Cardiac fibroblast (primary cell): ENCODE data around the gene FAM47E.

Experiments
- DNase-seq, 2 donors: peaks; one replicate each; pipeline versions ENCODE4 v3.0.0 to v3.0.0-alpha.2; 2010; ENCODE audit warnings: low read depth in 2 of 2
- H3K4me3 ChIP-seq, 2 donors: replicated peaks in 1 of 2; 1 replicate in 1 of 2; 2 replicates in 1 of 2; pipeline ENCODE4 v1.5.1; 2011; ENCODE audit warnings: low read depth in 2 of 2, low read length in 2 of 2, mild to moderate bottlenecking in 2 of 2, moderate library complexity in 1 of 2
- TF ChIP-seq, protein P1 (sequence below): IDR thresholded peaks from one replicate; pipeline ENCODE4 v1.5.1; 2011; ENCODE audit warnings: low read depth, mild to moderate bottlenecking, low read length, inconsistent platforms

FAM47E gene

DNA sequence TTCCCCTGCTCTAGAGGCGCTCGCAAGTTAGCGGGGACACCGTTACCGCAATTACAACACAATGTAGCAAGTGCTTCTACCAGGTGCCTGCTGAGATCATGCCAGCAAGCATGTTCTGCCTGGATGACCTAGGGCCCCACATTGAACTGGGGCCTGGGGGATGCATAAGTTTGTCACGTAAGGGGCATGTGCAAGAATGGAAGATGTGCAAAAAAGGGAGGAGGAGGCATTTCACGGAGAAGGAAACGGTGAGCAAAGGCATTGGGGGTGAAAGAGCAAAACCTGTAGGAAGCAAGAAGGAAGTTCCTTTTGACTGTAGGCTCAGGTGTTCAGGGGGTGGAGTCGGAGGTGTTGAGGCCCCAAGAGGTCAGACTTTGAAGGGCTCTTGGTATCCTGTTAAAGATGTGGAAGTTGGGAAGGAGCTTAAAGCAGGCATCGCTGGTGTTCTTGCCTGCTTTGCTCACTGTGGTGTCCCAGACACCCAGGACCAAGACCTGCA is 37.3 kb upstream of the FAM47E start:
- DNase-seq = no peak
- TF ChIP-seq, protein P1, sequence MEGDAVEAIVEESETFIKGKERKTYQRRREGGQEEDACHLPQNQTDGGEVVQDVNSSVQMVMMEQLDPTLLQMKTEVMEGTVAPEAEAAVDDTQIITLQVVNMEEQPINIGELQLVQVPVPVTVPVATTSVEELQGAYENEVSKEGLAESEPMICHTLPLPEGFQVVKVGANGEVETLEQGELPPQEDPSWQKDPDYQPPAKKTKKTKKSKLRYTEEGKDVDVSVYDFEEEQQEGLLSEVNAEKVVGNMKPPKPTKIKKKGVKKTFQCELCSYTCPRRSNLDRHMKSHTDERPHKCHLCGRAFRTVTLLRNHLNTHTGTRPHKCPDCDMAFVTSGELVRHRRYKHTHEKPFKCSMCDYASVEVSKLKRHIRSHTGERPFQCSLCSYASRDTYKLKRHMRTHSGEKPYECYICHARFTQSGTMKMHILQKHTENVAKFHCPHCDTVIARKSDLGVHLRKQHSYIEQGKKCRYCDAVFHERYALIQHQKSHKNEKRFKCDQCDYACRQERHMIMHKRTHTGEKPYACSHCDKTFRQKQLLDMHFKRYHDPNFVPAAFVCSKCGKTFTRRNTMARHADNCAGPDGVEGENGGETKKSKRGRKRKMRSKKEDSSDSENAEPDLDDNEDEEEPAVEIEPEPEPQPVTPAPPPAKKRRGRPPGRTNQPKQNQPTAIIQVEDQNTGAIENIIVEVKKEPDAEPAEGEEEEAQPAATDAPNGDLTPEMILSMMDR = no peak
- H3K4me3 ChIP-seq = peak overlapping the region; percentile 50 to 84

DNA sequence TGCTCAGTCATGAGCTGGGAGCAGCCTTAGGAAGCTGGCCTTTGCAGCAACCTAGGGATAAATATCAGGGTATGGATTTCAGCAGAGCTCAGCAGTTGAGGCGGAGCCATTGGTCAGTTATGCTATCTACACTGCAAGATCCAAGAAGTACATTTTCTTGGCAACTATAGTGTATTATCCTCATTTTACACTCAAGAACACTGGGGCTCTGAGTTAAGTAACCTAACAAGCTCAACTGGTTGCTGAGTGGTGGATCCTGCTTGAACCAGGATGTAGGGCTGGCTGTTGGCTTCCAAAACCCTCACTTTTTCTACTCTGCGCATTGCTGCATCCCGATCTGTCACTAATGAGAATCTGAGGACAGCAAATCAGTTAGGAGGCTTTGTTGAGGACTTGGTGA is 36.4 kb upstream of the FAM47E start:
- no peak overlapping the region for H3K4me3 ChIP-seq
- peak in 1 of 2 donors; percentile 51 for DNase-seq
- TF ChIP-seq, protein P1 = no peak

DNA sequence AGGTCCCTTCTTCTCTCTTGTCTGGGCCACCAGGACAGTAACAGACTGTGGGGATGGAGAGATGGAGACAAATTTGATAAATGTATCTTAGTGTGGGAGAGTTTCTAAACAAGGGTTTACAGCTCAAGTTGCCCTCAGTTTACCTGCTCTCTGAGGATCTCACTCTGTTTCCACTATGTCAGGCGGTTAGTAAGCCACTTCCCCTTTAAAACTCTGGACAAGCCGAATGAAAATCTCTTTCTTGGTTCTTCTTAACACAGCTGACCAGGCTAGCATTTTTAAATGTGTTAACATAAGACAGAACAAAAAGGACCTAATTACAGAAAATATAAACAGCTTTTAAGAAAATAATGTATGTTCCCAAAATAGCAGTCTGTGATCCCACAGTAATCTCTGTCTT is 35.0 kb upstream of the FAM47E start:
- no peak overlapping the region for H3K4me3 ChIP-seq
- TF ChIP-seq, protein P1 = no peak
- DNase-seq = no peak

DNA sequence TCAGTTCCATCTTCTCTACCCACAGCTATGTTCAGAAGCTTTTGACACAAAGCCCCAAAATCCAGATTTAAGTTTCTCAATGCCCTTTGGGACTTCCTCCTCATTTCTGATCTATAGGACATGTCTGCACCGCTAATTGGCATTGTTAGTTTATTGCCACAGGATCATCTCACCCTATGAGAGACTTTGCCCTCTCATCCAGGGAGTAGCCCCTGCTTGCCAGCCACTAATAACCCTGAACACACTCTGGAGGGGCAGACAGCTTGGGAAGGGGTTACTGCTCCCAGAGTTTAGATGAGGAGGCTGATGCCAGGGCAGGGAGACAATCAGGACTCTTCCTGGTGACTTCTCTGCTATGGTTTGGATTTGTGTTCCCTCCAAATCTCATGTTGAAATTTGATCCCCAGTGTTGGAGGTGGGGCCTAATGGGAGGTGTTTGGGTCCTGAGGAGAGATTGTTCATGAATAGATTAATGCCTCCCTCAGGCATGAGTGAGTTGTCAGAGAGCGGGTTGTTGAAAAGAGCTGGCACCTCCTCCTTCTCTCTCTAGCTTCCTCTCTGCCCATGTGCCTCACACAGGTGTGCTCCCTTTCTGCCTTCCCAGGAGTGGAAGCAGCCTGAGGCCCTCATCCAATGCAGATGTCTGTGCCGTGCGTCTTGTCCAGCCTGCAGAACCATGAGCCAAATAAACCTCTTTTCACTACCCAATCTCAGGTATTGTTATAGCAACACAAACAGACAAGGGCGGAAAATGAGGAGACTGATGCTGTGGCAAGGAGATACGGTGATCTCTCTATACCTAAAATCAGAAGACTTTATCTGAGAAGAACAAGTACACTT is 34.3 kb upstream of the FAM47E start:
- TF ChIP-seq, protein P1 = no peak
- DNase-seq = no peak
- H3K4me3 ChIP-seq = no peak overlapping the region

DNA sequence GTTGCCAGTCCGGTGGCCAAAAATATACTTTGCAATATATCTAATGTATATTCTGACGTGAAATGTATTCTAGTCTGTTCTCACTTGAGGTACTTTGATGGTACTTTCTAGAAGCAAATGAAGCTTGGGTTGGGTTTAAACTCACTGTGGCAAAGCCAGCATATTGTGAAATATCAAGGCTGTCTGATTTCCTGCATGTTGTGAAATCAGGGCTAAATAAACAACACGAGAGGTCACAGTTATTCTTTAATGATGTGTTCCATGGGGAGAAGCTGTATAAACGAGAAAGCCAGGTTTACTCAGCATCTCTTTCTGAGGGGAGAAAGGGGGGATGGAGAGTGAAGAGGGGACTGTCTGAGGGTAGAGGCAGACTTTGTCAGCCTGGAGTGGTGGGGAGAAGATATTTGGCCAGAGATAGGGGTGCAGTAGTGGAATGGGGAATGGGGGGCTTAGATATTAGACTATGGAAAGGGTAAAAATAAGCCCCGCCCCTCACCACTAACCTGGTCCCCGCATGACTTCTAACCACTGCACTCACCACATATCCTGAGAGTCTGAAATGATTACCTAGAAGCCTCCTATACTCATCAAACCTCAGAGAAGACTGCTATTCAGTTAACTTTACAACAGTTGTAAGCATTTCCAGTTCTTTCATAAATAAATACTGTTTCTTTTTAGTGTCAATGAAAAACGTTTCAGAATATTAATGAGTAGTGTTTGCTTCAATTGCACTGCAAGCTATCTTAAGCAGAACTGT is 32.0 kb upstream of the FAM47E start:
- TF ChIP-seq, protein P1 = no peak
- peak; percentile 80 to 83 for DNase-seq
- H3K4me3 ChIP-seq = no peak overlapping the region

DNA sequence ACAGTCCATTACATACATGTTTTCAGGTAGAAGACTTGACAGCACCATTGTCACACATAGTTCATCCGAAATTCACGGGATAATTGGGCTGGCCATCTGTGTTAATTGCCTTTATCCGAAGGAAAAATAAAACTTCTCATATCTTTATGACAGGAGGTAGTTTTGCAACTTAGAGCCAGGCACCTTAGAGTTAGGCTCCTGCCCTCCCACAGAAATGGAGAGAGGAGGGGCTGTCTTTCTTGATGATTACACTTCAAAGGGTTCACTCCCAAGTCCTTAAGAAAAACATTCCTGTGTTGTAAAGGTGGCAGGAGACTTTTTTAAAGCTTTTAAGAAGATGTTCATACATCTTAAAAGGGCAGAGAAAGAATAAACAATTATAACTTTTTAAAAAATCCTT is 27.4 kb upstream of the FAM47E start:
- no peak overlapping the region for H3K4me3 ChIP-seq
- DNase-seq = no peak
- TF ChIP-seq, protein P1 = no peak
